IMR-90 (cell line): Measurements from ENCODE around the gene ROCK1. TPM values are rescaled to one million over a fixed set of nuclear protein-coding genes. Genes with fewer than 3 reads are reported as not detected.
A peak's percentile ranks its signal among the peaks of the same experiment; 100 is the strongest.

Experiments
- ATAC-seq: fragments of 200-7000 bp; cut with Tn5 transposase; 2 replicates; pipeline ENCODE4 v1.9.1; 2020; ENCODE audit warnings: low read depth, mild to moderate bottlenecking, moderate library complexity
- BruUV-seq: library from RNA; stranded (reverse); fragments of 400-500 nt; replicated peaks from 2 replicates; lab custom pipeline; 2021; lab: Mats Ljungman, UMichigan
- CTCF ChIA-PET: fragments of 300-600 bp; formaldehyde crosslinking; extraction: SDS; loops from one replicate; lab custom pipeline; 2021; ENCODE audit warnings: antibody characterized with exemption; lab: Yijun Ruan, JAX
- POLR2A ChIA-PET: fragments of 300-600 bp; sonication (Branson Sonifier 250); formaldehyde crosslinking; loops from one replicate; lab custom pipeline; 2022; ENCODE audit warnings: antibody characterized with exemption; ENCODE audit not compliant: unreplicated experiment; lab: Charles Lee
- DNase-seq: peaks from one replicate; pipeline ENCODE4 v3.0.0; 2013
- H2AFZ ChIP-seq: replicated peaks from 2 replicates; pipeline ENCODE3; 2013; ENCODE audit warnings: low read length, mild to moderate bottlenecking; ENCODE audit not compliant: poor library complexity
- H2AK5ac ChIP-seq: 2 replicates; pipeline ENCODE4 v1.6.1; 2013; ENCODE audit warnings: low read depth, low read length, inconsistent platforms
- H2AK9ac ChIP-seq: replicated peaks from 2 replicates; pipeline ENCODE3; 2013; ENCODE audit warnings: mild to moderate bottlenecking, low read depth, low read length, moderate library complexity; ENCODE audit not compliant: poor library complexity
- H2BK120ac ChIP-seq: 2 replicates; pipeline ENCODE4 v1.6.1; 2013; ENCODE audit warnings: low read depth, low read length, inconsistent platforms
- H2BK15ac ChIP-seq: 3 replicates; pipeline ENCODE4 v1.6.1; 2013; ENCODE audit warnings: low read depth, low read length, inconsistent platforms
- H2BK20ac ChIP-seq: 2 replicates; pipeline ENCODE4 v1.6.1; 2013; ENCODE audit warnings: low read depth, mild to moderate bottlenecking, inconsistent platforms, low read length, moderate library complexity
- H2BK5ac ChIP-seq: 2 replicates; pipeline ENCODE4 v1.6.1; 2013; ENCODE audit warnings: mild to moderate bottlenecking, low read depth, low read length, inconsistent platforms; ENCODE audit not compliant: poor library complexity, severe bottlenecking
- H3K14ac ChIP-seq: replicated peaks from 2 replicates; pipeline ENCODE4 v1.6.1; 2013; ENCODE audit warnings: low read depth, low read length, inconsistent platforms
- H3K18ac ChIP-seq: 2 replicates; pipeline ENCODE4 v1.6.1; 2013; ENCODE audit warnings: low read depth, low read length, control low read depth
- H3K23ac ChIP-seq: 2 replicates; pipeline ENCODE4 v1.6.1; 2013; ENCODE audit warnings: low read depth, low read length, inconsistent platforms
- H3K27ac ChIP-seq: 2 replicates; pipeline ENCODE4 v1.5.1; 2013; ENCODE audit warnings: mild to moderate bottlenecking, control low read depth, low read length; ENCODE audit not compliant: insufficient read depth
- H3K27me3 ChIP-seq: 2 replicates; pipeline ENCODE4 v1.6.1; 2013; ENCODE audit warnings: low read length; ENCODE audit not compliant: control insufficient read depth, insufficient read depth
- H3K36me3 ChIP-seq: 2 replicates; pipeline ENCODE4 v1.6.1; 2013; ENCODE audit warnings: low read length, mixed read lengths; ENCODE audit not compliant: control insufficient read depth, insufficient read depth
- H3K4ac ChIP-seq: 2 replicates; pipeline ENCODE4 v1.6.1; 2013; ENCODE audit warnings: low read depth, low read length, inconsistent platforms
- H3K4me1 ChIP-seq: 2 replicates; pipeline ENCODE4 v1.6.1; 2013; ENCODE audit warnings: low read length, mixed read lengths; ENCODE audit not compliant: control insufficient read depth, insufficient read depth
- H3K4me2 ChIP-seq: 2 replicates; pipeline ENCODE4 v1.6.1; 2013; ENCODE audit warnings: low read depth, mild to moderate bottlenecking, control low read depth, low read length, moderate library complexity
- H3K4me3 ChIP-seq: 2 replicates; pipeline ENCODE4 v1.5.1; 2013; ENCODE audit warnings: low read depth, mild to moderate bottlenecking, control low read depth, low read length, moderate library complexity; ENCODE audit not compliant: insufficient read depth
- H3K56ac ChIP-seq: 2 replicates; pipeline ENCODE4 v1.6.1; 2013; ENCODE audit warnings: low read length, inconsistent platforms; ENCODE audit not compliant: insufficient read depth; ENCODE audit errors: extremely low read depth
- H3K79me1 ChIP-seq, 2 experiments: 2 replicates each; pipeline ENCODE4 v1.6.1; 2013; ENCODE audit warnings: low read length in 2 of 2, inconsistent platforms in 1 of 2, low read depth in 1 of 2
- H3K9ac ChIP-seq: 2 replicates; pipeline ENCODE4 v1.6.1; 2013; ENCODE audit warnings: low read depth, low read length, control low read depth
- H3K9me1 ChIP-seq: 2 replicates; pipeline ENCODE4 v1.6.1; 2013; ENCODE audit warnings: low read length, inconsistent platforms; ENCODE audit not compliant: insufficient read depth
- H3K9me3 ChIP-seq: 2 replicates; pipeline ENCODE4 v1.6.1; 2013; ENCODE audit warnings: low read length; ENCODE audit not compliant: control insufficient read depth, insufficient read depth
- H4K20me1 ChIP-seq: 2 replicates; pipeline ENCODE4 v1.6.1; 2013; ENCODE audit warnings: low read length, inconsistent platforms; ENCODE audit not compliant: insufficient read depth
- H4K5ac ChIP-seq: 2 replicates; pipeline ENCODE4 v1.6.1; 2013; ENCODE audit warnings: mild to moderate bottlenecking, low read depth, low read length, control low read depth
- H4K8ac ChIP-seq, 2 experiments: 2 replicates each; pipeline ENCODE4 v1.6.1; 2013; ENCODE audit warnings: low read depth in 2 of 2, low read length in 2 of 2, control low read depth in 1 of 2, inconsistent platforms in 1 of 2
- H4K91ac ChIP-seq: 2 replicates; pipeline ENCODE4 v1.6.1; 2013; ENCODE audit warnings: low read depth, low read length, inconsistent platforms; ENCODE audit not compliant: insufficient read depth
- FOS ChIP-seq: fragments of 150-350 bp; IDR thresholded peaks from 2 replicates; pipeline ENCODE4 v1.6.1; 2016; ENCODE audit warnings: low read depth, low read length
- WGBS, 2 experiments: methylation state at CpG; one replicate each; pipeline versions ENCODE4 v1.1.5 to v1.1.7; 2013; ENCODE audit warnings: missing lambda C conversion rate in 2 of 2; ENCODE audit not compliant: insufficient read length in 1 of 2; ENCODE audit errors: extremely low coverage in 2 of 2; 5-methylcytosine and 5-hydroxymethylcytosine counted together
- dilution Hi-C: fragments of 300-500 bp; cut with HindIII; formaldehyde crosslinking; loops from one replicate; pipeline ENCODE4 v1.14.3; 2018; ENCODE audit warnings: low sequenced_read_pairs; ENCODE audit not compliant: unreplicated experiment
- in situ Hi-C: fragments of 300-500 bp; cut with MboI; formaldehyde crosslinking; loops from 3 replicates; pipeline ENCODE4 v1.14.3; 2019; ENCODE audit warnings: low sequenced_read_pairs, inconsistent platforms, mixed read lengths
- intact Hi-C: fragments of 100-400 bp; cut with micrococcal nuclease; formaldehyde crosslinking; loops from 2 replicates; pipeline ENCODE4 v1.10.0; 2022
- polyA plus RNA-seq, 3 experiments: library from polyadenylated mRNA; depleted of rRNA; stranded (reverse); fragments of >200 nt; gene quantifications; 2 replicates each; pipeline ENCODE4 v1.2.3, GENCODE V29; 2012; ENCODE audit warnings: low replicate concordance in 1 of 3
- total RNA-seq: library from RNA; depleted of rRNA; stranded (reverse); fragments of >200 nt; gene quantifications from 2 replicates; pipeline ENCODE4 v1.2.3, GENCODE V29; 2012
- TF ChIP-seq, protein P1 (sequence below): fragments of 150-350 bp; IDR thresholded peaks from 2 replicates; pipeline ENCODE4 v1.6.1; 2017; ENCODE audit warnings: mild to moderate bottlenecking, antibody characterized with exemption, low read length, low read depth
- TF ChIP-seq, protein P2 (sequence below): conservative IDR thresholded peaks from 2 replicates; pipeline ENCODE4 v1.5.1; 2012; ENCODE audit warnings: mild to moderate bottlenecking, low read depth, low read length, improper control_type of control experiment

The ROCK1 gene
- total and polyA plus RNA-seq, 2 of the 4 experiments (the other 2 are of a cell fraction): 9.9 to 17.0 TPM

DNA sequence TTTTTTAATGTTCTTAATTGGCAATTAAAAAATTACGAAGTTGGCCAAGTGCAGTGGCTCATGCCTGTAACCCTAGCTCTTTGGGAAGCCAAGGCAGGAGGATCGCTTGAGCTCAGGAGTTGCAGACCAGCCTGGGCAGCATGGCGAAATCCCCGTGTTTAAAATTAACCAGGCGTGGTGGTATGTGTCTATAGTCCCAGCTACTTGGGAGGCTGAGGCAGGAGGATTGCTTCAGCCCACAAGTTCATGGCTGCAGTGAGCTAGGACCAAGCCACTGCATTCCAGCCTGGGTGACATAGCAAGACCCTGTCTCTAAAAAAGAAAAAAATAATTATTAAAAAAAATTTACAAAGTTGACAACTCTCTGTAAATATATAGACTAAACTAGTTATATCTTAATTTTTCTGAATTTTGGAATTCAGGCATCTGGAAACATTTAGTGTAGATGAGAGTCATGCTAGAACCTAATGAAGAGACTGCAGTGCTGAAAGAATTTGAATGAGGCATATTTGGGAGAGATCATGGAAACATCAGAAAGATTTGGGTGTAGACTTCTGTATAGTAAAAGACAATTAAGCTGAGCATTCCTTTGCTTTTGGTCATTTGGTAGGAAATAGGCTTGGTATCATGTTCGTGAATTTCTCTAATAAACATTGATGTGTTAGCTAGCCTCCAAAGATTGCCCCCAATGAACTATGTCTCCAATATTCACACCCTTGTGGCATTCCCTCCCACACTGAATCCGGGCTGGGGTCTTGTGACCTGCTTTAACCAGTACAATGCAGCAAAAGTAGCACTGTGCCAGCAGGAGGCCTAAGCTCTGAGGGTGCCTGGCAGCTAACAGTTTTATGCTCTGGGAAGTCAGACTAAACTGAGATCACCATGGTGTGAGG lies 4.2 kb upstream of the ROCK1 start:
- Histone ChIP-seq H2BK15ac (peak overlapping the region; percentile 69; the same call in 1 of the 3 replicates), H4K91ac (peak overlapping the region; percentile 19), H2AFZ (peak overlapping the region; percentile 77), H3K79me1 (peaks cover 0 to 2% of the 10 kb centered on the region in 2 experiments; a peak in 1 of 4 replicates), H3K36me3 (no peaks in the 10 kb centered on the region), H4K20me1 (peaks cover 4% of the 10 kb centered on the region), H2BK5ac (peak overlapping the region; percentile 69), H3K9ac (no peak overlapping the region), H2AK9ac (no peak overlapping the region), H4K8ac (no peak overlapping the region; a peak in 1 of 4 replicates), H3K18ac (peak overlapping the region; percentile 64), H3K9me3 (no peaks in the 10 kb centered on the region), H3K4ac (peak overlapping the region; percentile 54), H3K4me2 (peak overlapping the region; percentile 44; the same call in 1 of the 2 replicates), H3K56ac (0 out of 2 replicates have a peak overlapping the region, but pooled peaks have one; percentile 1), H2BK120ac (peak overlapping the region; percentile 50), H3K4me3 (no peak overlapping the region), H3K23ac (no peak overlapping the region), H3K9me1 (peaks cover 4% of the 10 kb centered on the region; the same call in 1 of the 2 replicates), H2AK5ac (peak overlapping the region; percentile 7; the same call in 1 of the 2 replicates), H2BK20ac (peak overlapping the region; percentile 76), H3K4me1 (peaks cover 8% of the 10 kb centered on the region), H3K27me3 (no peaks in the 10 kb centered on the region), H3K14ac (peak overlapping the region; percentile 57), H3K27ac (peak overlapping the region; percentile 59; the same call in 1 of the 2 replicates), H4K5ac (peak overlapping the region; percentile 31)
- in situ Hi-C loops (no loop called here), intact Hi-C loops (no loop called here), dilution Hi-C loops (no loop called here)
- BruUV-seq: no TSS peak
- peak; percentile 65 for DNase-seq
- ATAC-seq: no peak; the same call in 1 of the 2 replicates
- TF ChIP-seq, protein P1, sequence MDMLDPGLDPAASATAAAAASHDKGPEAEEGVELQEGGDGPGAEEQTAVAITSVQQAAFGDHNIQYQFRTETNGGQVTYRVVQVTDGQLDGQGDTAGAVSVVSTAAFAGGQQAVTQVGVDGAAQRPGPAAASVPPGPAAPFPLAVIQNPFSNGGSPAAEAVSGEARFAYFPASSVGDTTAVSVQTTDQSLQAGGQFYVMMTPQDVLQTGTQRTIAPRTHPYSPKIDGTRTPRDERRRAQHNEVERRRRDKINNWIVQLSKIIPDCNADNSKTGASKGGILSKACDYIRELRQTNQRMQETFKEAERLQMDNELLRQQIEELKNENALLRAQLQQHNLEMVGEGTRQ: peak; percentile 58
- TF ChIP-seq, protein P2, sequence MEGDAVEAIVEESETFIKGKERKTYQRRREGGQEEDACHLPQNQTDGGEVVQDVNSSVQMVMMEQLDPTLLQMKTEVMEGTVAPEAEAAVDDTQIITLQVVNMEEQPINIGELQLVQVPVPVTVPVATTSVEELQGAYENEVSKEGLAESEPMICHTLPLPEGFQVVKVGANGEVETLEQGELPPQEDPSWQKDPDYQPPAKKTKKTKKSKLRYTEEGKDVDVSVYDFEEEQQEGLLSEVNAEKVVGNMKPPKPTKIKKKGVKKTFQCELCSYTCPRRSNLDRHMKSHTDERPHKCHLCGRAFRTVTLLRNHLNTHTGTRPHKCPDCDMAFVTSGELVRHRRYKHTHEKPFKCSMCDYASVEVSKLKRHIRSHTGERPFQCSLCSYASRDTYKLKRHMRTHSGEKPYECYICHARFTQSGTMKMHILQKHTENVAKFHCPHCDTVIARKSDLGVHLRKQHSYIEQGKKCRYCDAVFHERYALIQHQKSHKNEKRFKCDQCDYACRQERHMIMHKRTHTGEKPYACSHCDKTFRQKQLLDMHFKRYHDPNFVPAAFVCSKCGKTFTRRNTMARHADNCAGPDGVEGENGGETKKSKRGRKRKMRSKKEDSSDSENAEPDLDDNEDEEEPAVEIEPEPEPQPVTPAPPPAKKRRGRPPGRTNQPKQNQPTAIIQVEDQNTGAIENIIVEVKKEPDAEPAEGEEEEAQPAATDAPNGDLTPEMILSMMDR: 0 out of 2 replicates have a peak, but pooled peaks have one; percentile 4
- no peak for TF ChIP-seq FOS
- ChIA-PET POLR2A (no interaction called here), CTCF (interaction anchor here (1.8 kb wide), 1 partner anchor 64 kb away, joined by 8 read pairs; no protein-coding TSS in a partner anchor)
- 71% methylated on average over 5 of the region's 7 CpGs; no CpG with 5 or more reads in 1 of the 2 experiments for WGBS, 2 experiments
